Ovary (tissue), 9 donors: ENCODE measurements around the gene CNNM2. TPM values are rescaled to one million over a fixed set of nuclear protein-coding genes. Genes with fewer than 3 reads are reported as not detected.
"Not testable (repeated sequence)": the region's sequence is repeated elsewhere in the genome, so short reads cannot be mapped to it uniquely, and the experiment has no call there.

Experiments
- DNase-seq, 5 donors: peaks; one replicate each; pipeline ENCODE4 v3.0.0-alpha.2; 2019 to 2020
- H3K27ac ChIP-seq, 2 donors: fragments of 200-600 bp; one replicate each; pipeline versions ENCODE4 v1.5.1 to v1.8.0; 2019 to 2022
- H3K27me3 ChIP-seq: fragments of 200-600 bp; one replicate; pipeline ENCODE4 v1.8.0; 2022
- H3K36me3 ChIP-seq: fragments of 200-600 bp; sonication (generic); one replicate; pipeline ENCODE4 v1.5.1; 2019
- H3K4me1 ChIP-seq: one replicate; pipeline ENCODE4 v1.8.1; 2013; ENCODE audit warnings: mild to moderate bottlenecking, moderate library complexity; ENCODE audit not compliant: insufficient read depth
- H3K4me3 ChIP-seq: fragments of 200-600 bp; sonication (generic); one replicate; pipeline ENCODE4 v1.5.1; 2017
- H3K9me3 ChIP-seq, 2 donors: fragments of 200-600 bp in 1 of 2; sonication (generic) in 1 of 2; one replicate each; pipeline versions ENCODE4 v1.5.1 to v1.8.1; 2013 to 2019; ENCODE audit warnings: mild to moderate bottlenecking in 1 of 2, moderate library complexity in 1 of 2
- EP300 ChIP-seq: sonication (generic); formaldehyde crosslinking; IDR thresholded peaks from one replicate; pipeline ENCODE4 v1.6.1; 2017; ENCODE audit warnings: antibody characterized with exemption
- POLR2A ChIP-seq: fragments of 450-650 bp; IDR thresholded peaks from one replicate; pipeline ENCODE4 v1.6.1; 2017; ENCODE audit warnings: antibody characterized with exemption, mild to moderate bottlenecking, moderate library complexity
- WGBS, 3 donors: extraction: QIAGEN DNeasy Blood & Tissue Kit in 1 of 3; methylation state at CpG; one replicate each; pipeline versions ENCODE4 v1.1.5 to v1.1.7; 2013 to 2017; 5-methylcytosine and 5-hydroxymethylcytosine counted together
- intact Hi-C, 4 donors: fragments of 100-400 bp; cut with DNase I; formaldehyde crosslinking; loops; one replicate each; pipeline versions ENCODE4 v1.11.0 to v1.15.1; 2022 to 2023
- polyA plus RNA-seq, 2 donors: library from polyadenylated mRNA; stranded (reverse); fragments of 200-250 nt in 1 of 2; fragments of 350-450 nt in 1 of 2; fragmentation: Illumina TruSeq in 1 of 2; extraction: RNeasy Lipid Tissue Mini Kit (QIAGEN cat#74804) in 1 of 2; gene quantifications; one replicate each; pipeline ENCODE4 v1.2.3, GENCODE V29; 2013 to 2014
- total RNA-seq, 7 donors: library from RNA; depleted of rRNA in 2 of 7; stranded (reverse); fragments of >200 nt in 2 of 7; fragmentation: NEBNext Ultra II Directional in 3 of 7; extraction: Animal tissue kit (Norgen Biotek cat#: 25700) in 3 of 7; gene quantifications; one replicate each; pipeline versions ENCODE4 v1.1.0 to v1.2.4, GENCODE V29; 2016 to 2023
- TF ChIP-seq, protein P1 (sequence below), 3 donors: fragments of 450-650 bp in 2 of 3; fragments of 200-600 bp in 1 of 3; IDR thresholded peaks; one replicate each; pipeline versions ENCODE4 v1.5.1 to v1.8.0; 2016 to 2022; ENCODE audit warnings: antibody characterized with exemption in 3 of 3, mild to moderate bottlenecking in 1 of 3
- donor health status: DM: no; HTN: no; CAD: no; lungs with moderate emphysema.
- donor health status: DM: no; HTN: no; CAD: no.
- donor health status: Bipolar disorder and iron deficiency.
- donor health status: DM: yes; HTN: yes; CAD: no.
- donor health status: DM: no; HTN: no; CAD: no.
- donor health status: DM: yes; HTN: yes; CAD: no.

CNNM2 gene
- total and polyA plus RNA-seq, 9 donors = 5.4 to 15.0 (median 8.9) TPM

DNA sequence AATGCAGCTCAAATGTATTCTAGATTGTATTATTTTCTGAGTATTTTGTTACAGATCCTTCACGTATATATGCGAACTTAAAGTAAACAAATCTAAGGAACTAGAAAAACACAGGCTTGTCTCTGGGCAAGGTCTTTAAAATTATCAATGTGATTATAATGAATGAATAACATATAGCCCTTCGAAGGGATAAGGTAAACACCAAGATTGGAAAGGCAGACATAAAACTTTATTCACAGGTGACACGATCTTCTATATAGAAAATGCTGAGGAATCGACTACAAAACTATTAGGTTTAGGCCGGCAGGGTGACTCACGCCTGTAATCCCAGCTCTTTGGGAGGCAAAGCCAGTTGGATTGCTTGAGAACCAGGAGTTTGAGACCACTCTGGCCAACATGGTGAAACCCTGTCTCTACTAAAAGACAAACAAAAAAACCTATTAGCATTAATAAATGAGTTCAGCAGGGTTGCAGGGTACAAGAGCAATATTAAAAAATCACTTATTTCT lies 80.4 kb downstream of the CNNM2 start:
- H3K27me3 ChIP-seq = no peaks in the 10 kb centered on the region
- no peak overlapping the region for H3K27ac ChIP-seq
- no peaks in the 10 kb centered on the region for H3K36me3 ChIP-seq
- intact Hi-C loops = no loop called here
- H3K4me1 ChIP-seq = peaks cover 1% of the 10 kb centered on the region
- TF ChIP-seq EP300 = no peak
- TF ChIP-seq POLR2A = no peak
- TF ChIP-seq, protein P1, sequence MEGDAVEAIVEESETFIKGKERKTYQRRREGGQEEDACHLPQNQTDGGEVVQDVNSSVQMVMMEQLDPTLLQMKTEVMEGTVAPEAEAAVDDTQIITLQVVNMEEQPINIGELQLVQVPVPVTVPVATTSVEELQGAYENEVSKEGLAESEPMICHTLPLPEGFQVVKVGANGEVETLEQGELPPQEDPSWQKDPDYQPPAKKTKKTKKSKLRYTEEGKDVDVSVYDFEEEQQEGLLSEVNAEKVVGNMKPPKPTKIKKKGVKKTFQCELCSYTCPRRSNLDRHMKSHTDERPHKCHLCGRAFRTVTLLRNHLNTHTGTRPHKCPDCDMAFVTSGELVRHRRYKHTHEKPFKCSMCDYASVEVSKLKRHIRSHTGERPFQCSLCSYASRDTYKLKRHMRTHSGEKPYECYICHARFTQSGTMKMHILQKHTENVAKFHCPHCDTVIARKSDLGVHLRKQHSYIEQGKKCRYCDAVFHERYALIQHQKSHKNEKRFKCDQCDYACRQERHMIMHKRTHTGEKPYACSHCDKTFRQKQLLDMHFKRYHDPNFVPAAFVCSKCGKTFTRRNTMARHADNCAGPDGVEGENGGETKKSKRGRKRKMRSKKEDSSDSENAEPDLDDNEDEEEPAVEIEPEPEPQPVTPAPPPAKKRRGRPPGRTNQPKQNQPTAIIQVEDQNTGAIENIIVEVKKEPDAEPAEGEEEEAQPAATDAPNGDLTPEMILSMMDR (IDR thresholded peaks at IDR 0.05) = no peak
- H3K9me3 ChIP-seq = no peaks in the 10 kb centered on the region
- no peak overlapping the region for H3K4me3 ChIP-seq
- no peak for DNase-seq
- WGBS, 3 donors = 95 to 96% (median 95%) methylated on average over 7 of the region's 7 CpGs

DNA sequence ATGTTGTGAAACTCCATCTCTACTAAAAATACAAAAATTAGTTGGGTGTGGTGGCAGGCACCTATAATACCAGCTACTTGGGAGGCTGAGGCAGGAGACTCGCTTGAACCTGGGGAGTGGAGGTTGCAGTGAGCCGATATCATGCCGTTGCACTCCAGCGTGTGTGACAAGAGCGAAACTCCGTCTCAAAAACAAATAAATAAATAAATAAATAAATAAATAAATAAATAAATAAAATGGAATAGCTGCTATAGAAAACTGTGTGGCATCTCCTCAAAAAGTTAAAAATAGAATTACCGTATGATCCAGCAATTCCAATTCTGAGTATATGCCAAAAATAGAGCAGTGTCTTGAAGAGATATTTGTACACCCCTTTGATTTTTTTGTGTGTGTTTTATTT lies 82.0 kb downstream of the CNNM2 start:
- H3K36me3 ChIP-seq, H3K4me3 ChIP-seq, H3K9me3 ChIP-seq, H3K27ac ChIP-seq, H3K27me3 ChIP-seq, DNase-seq, H3K4me1 ChIP-seq, intact Hi-C loops: not testable (repeated sequence)
- WGBS, 3 donors = 93 to 97% (median 96%) methylated on average over 7 of the region's 7 CpGs

- 77 to 99% (median 96%) methylated on average over 5 of the region's 5 CpGs for WGBS, 3 donors
- no peak overlapping the region for H3K4me3 ChIP-seq
- no peak overlapping the region for H3K27ac ChIP-seq
- no peak for TF ChIP-seq POLR2A
- TF ChIP-seq EP300 = no peak
- H3K9me3 ChIP-seq = no peaks in the 10 kb centered on the region
- H3K36me3 ChIP-seq = no peaks in the 10 kb centered on the region
- intact Hi-C loops = no loop called here
- DNase-seq = no peak
- H3K27me3 ChIP-seq = no peaks in the 10 kb centered on the region
- H3K4me1 ChIP-seq = no peaks in the 10 kb centered on the region
Observed at GRCh38 chr10:103007017-103007416, 88.9 kb downstream of the CNNM2 start.

DNA sequence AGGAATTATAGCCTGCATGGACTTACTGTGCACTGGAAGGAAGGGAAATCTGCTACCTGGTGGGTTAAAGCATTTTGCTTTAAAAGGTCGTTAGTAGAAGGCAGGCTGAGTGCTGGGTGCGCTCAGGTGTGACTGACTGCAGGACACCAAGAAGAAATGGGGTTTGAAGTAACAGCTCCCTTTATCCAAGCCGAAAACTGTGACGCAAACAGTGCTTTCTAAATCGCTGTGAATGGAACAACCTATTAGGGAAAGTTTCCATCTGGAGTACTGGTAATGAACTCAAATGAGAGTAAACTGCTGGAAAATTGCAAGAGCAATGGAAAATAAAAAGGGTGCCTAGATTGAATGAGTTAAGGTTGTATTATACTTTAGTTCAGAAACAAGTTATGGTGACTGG lies 95.3 kb downstream of the CNNM2 start:
- H3K4me1 ChIP-seq = peaks cover 1% of the 10 kb centered on the region
- no peak for DNase-seq
- no peak overlapping the region for H3K4me3 ChIP-seq
- H3K9me3 ChIP-seq = no peaks in the 10 kb centered on the region
- no peaks in the 10 kb centered on the region for H3K27me3 ChIP-seq
- intact Hi-C loops = no loop called here
- WGBS, 3 donors = 88 to 91% (median 89%) methylated on average over 5 of the region's 5 CpGs
- no peak overlapping the region for H3K27ac ChIP-seq
- no peaks in the 10 kb centered on the region for H3K36me3 ChIP-seq
- TF ChIP-seq POLR2A (no peak), EP300 (no peak)
- TF ChIP-seq, protein P1 (IDR thresholded peaks at IDR 0.05) = no peak

GRCh38 chr10:103019425-103019824 lies 101.3 kb downstream of the CNNM2 start:
- Histone ChIP-seq H3K36me3 (no peaks in the 10 kb centered on the region), H3K27ac (no peak overlapping the region), H3K27me3 (no peaks in the 10 kb centered on the region), H3K9me3 (no peaks in the 10 kb centered on the region), H3K4me3 (no peak overlapping the region), H3K4me1 (peaks cover 1% of the 10 kb centered on the region)
- no peak for DNase-seq
- 94 to 99% (median 98%) methylated on average over 3 of the region's 3 CpGs for WGBS, 3 donors
- TF ChIP-seq POLR2A = no peak
- no peak for TF ChIP-seq EP300
- intact Hi-C loops = loop anchor here in 1 of 4 donors (2.0 kb wide), 1 partner anchor 73 kb away; no protein-coding TSS in a partner anchor

GRCh38 chr10:103021150-103021899 lies 103.2 kb downstream of the CNNM2 start:
- Histone ChIP-seq H3K27ac (no peak overlapping the region), H3K9me3 (no peaks in the 10 kb centered on the region), H3K4me1 (peaks cover 1% of the 10 kb centered on the region), H3K27me3 (no peaks in the 10 kb centered on the region), H3K4me3 (no peak overlapping the region), H3K36me3 (no peaks in the 10 kb centered on the region)
- intact Hi-C loops = no loop called here
- no peak for DNase-seq
- WGBS, 3 donors = 80 to 82% (median 81%) methylated on average over 18 of the region's 18 CpGs
- TF ChIP-seq, protein P1 (IDR thresholded peaks at IDR 0.05) = no peak
- TF ChIP-seq POLR2A (no peak), EP300 (no peak)
